ENCODE data around the gene ASXL3. TPM values are rescaled to one million over a fixed set of nuclear protein-coding genes. Genes with fewer than 3 reads are reported as not detected.

Gene ASXL3
- total and polyA plus RNA-seq, 2 donors (not counting 3 experiments of a cell fraction or from before 2014, with no cell fraction given) = 0.07 to 0.27 TPM

DNA sequence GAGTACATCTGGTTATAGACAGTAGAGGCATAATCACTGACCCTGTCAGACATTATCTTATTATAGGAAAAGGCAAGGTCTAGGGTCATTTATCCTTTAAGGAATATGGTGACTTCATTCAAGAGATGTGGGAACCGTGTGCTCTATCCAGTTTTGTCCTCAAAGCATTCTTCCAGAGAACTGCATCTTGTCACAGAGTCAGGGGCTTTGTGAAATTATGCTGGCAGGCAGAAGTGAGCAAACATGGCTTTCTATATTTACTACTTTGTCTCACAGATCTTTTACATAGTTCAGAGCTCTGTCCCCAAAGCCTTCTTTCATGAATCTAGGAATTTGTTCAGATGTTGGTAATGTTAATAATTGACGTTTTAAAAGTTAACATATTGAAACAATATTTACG is 177.4 kb downstream of the ASXL3 start:
- Histone ChIP-seq H3K4me3 (replicated peaks in 1 of 3; ENCODE audit: insufficient read depth in 1 of 3, low read depth in 1 of 3, low read length in 3 of 3) (no peak overlapping the region), H3K36me3 (ENCODE audit: control insufficient read depth in 2 of 2, extremely low read depth in 1 of 2, insufficient read depth in 2 of 2, low read length in 2 of 2) (no peaks in the 10 kb centered on the region), H2AFZ (ENCODE audit: low read depth, low read length) (no peak overlapping the region), H3K9me3 (replicated peaks; ENCODE audit: control insufficient read depth, insufficient read depth, low read length) (no peaks in the 10 kb centered on the region), H3K27me3 (ENCODE audit: control insufficient read depth in 2 of 2, insufficient read depth in 2 of 2, low read length in 2 of 2) (no peaks in the 10 kb centered on the region), H4K20me1 (replicated peaks; ENCODE audit: control insufficient read depth, extremely low read depth, insufficient read depth, low read length) (no peaks in the 10 kb centered on the region), H3K9me1 (replicated peaks; ENCODE audit: control insufficient read depth, extremely low read depth, insufficient read depth, low read length) (no peaks in the 10 kb centered on the region), H3K9ac (replicated peaks; ENCODE audit: extremely low read depth, insufficient read depth, low read length) (no peak overlapping the region), H3K27ac (ENCODE audit: insufficient read depth, low read depth, low read length) (no peak overlapping the region), H3K79me2 (ENCODE audit: control insufficient read depth, insufficient read depth, low read length) (no peaks in the 10 kb centered on the region), H3K4me1 (ENCODE audit: control insufficient read depth, extremely low read depth, insufficient read depth, low read length) (no peaks in the 10 kb centered on the region), H3K4me2 (ENCODE audit: insufficient read depth, low read length) (no peak overlapping the region)
- no TSS peak for BruUV-seq (replicated peaks)
- dilution Hi-C loops (cut with MboI; ENCODE audit: extremely low pct_ligation_motif_present, low sequenced_read_pairs) = no loop called here
- DNase-seq (ENCODE audit: low read depth, low spot score) (no peak), FAIRE-seq (no peak)
- ChIA-PET CTCF (interaction anchor here (1.1 kb wide), 1 partner anchor 523 kb away, joined by 5 read pairs; no protein-coding TSS in a partner anchor), POLR2A (no interaction called here)
- intact Hi-C loops (cut with micrococcal nuclease) = no loop called here
- no peak for TF ChIP-seq JUN (IDR thresholded peaks at IDR 0.05; ENCODE audit: borderline replicate concordance, insufficient read depth, insufficient read length, low read depth)
- no peak for TF ChIP-seq POLR2AphosphoS5 (IDR thresholded peaks at IDR 0.05; ENCODE audit: insufficient read depth, low read depth, low read length)
- TF ChIP-seq FOS (IDR thresholded peaks at IDR 0.05; ENCODE audit: borderline replicate concordance, insufficient read depth, low read length) = no peak
- TF ChIP-seq GATA2 (IDR thresholded peaks at IDR 0.05; ENCODE audit: insufficient read depth, insufficient read length, low read depth, low read length) = no peak
- TF ChIP-seq, protein P1, sequence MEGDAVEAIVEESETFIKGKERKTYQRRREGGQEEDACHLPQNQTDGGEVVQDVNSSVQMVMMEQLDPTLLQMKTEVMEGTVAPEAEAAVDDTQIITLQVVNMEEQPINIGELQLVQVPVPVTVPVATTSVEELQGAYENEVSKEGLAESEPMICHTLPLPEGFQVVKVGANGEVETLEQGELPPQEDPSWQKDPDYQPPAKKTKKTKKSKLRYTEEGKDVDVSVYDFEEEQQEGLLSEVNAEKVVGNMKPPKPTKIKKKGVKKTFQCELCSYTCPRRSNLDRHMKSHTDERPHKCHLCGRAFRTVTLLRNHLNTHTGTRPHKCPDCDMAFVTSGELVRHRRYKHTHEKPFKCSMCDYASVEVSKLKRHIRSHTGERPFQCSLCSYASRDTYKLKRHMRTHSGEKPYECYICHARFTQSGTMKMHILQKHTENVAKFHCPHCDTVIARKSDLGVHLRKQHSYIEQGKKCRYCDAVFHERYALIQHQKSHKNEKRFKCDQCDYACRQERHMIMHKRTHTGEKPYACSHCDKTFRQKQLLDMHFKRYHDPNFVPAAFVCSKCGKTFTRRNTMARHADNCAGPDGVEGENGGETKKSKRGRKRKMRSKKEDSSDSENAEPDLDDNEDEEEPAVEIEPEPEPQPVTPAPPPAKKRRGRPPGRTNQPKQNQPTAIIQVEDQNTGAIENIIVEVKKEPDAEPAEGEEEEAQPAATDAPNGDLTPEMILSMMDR (IDR thresholded peaks at IDR 0.05; ENCODE audit: extremely low read depth in 1 of 2, insufficient read depth in 1 of 2, low read depth in 1 of 2, low read length in 2 of 2) = no peak
- TF ChIP-seq, protein P2, sequence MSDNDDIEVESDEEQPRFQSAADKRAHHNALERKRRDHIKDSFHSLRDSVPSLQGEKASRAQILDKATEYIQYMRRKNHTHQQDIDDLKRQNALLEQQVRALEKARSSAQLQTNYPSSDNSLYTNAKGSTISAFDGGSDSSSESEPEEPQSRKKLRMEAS (IDR thresholded peaks at IDR 0.05; ENCODE audit: insufficient read depth, insufficient read length) = no peak
- no peak for TF ChIP-seq POLR2A (IDR thresholded peaks at IDR 0.05; ENCODE audit: low read depth, low read length)
- no peak for TF ChIP-seq MYC (IDR thresholded peaks at IDR 0.05; ENCODE audit: low read depth, low read length)
- no peak for TF ChIP-seq EZH2 (IDR thresholded peaks at IDR 0.05; ENCODE audit: borderline replicate concordance, low read depth, low read length, severe bottlenecking)
